ENCODE data around the gene MGLL. TPM values are rescaled to one million over a fixed set of nuclear protein-coding genes. Genes with fewer than 3 reads are reported as not detected.

MGLL gene
- total and polyA plus RNA-seq, 9 of the 15 experiments (the other 6 are each of a cell fraction or from before 2014, with no cell fraction given): 0.12 to 0.32 (median 0.18) TPM; not detected in 6

GRCh38 chr3:127774647-127775046, 47.7 kb downstream of the MGLL start:
- H3K27ac ChIP-seq (ENCODE audit: extremely low read depth, low read depth, low read length): no peak overlapping the region

More at GRCh38 chr3:127774647-127775046, 47.7 kb downstream of the MGLL start:
- FAIRE-seq: no peak
- POLR2A ChIA-PET: no interaction called here
- CTCF ChIA-PET (ENCODE audit: low intra/inter-chr PET ratio): no interaction called here
- no peak for DNase-seq (ENCODE audit: extremely low read depth in 1 of 4, low spot score in 3 of 4)
- no peak overlapping the region for H3K9ac ChIP-seq (ENCODE audit: insufficient read depth in 1 of 2, low read depth in 2 of 2, low read length in 2 of 2)
- intact Hi-C loops (cut with micrococcal nuclease) (no loop called here), in situ Hi-C loops (cut with MboI) (no loop called here)
- TF ChIP-seq RNF219 (CRISPR knock-in tag; IDR thresholded peaks at IDR 0.05): no peak
- no peak for TF ChIP-seq BHLHE40 (IDR thresholded peaks at IDR 0.05; ENCODE audit: low read length)
- no peak overlapping the region for H3K4me3 ChIP-seq
- no peaks in the 10 kb centered on the region for H3K9me3 ChIP-seq (replicated peaks; ENCODE audit: control insufficient read depth, insufficient read depth, low read depth, low read length)
- H3K27me3 ChIP-seq (ENCODE audit: control insufficient read depth in 2 of 2, insufficient read depth in 2 of 2, low read length in 2 of 2): peaks cover 0 to 38% of the 10 kb centered on the region in 2 experiments; a peak in 3 of 5 replicates
- H3K36me3 ChIP-seq (ENCODE audit: control insufficient read depth, insufficient read depth, low read length): no peaks in the 10 kb centered on the region
- H3K79me2 ChIP-seq (ENCODE audit: control insufficient read depth, insufficient read depth, low read length): no peaks in the 10 kb centered on the region
- ATAC-seq: no peak
- no peaks in the 10 kb centered on the region for H3K4me1 ChIP-seq (replicated peaks in 1 of 2; ENCODE audit: control insufficient read depth in 2 of 2, insufficient read depth in 2 of 2, low read length in 2 of 2)
- H3K9me1 ChIP-seq (ENCODE audit: control insufficient read depth, insufficient read depth, low read length): no peaks in the 10 kb centered on the region
- no TSS peak for BruUV-seq (replicated peaks)
- no peaks in the 10 kb centered on the region for H4K20me1 ChIP-seq (replicated peaks; ENCODE audit: control insufficient read depth, insufficient read depth, low read length)
- no peak overlapping the region for H2AFZ ChIP-seq (ENCODE audit: low read depth, low read length)
- H3K4me2 ChIP-seq (ENCODE audit: insufficient read depth, low read length): no peak overlapping the region
- WGBS (ENCODE audit: insufficient coverage, low coverage, missing lambda C conversion rate): 3% methylated on average over 4 of the region's 6 CpGs
